Retina (tissue), 1 donor: Measurements from ENCODE around the gene FHIT.
"Not testable (repeated sequence)": the region's sequence is repeated elsewhere in the genome, so short reads cannot be mapped to it uniquely, and the experiment has no call there.

ENCODE experiments used
- DNase-seq: peaks from one replicate; pipeline ENCODE4 v3.0.0-alpha.2; 2016

FHIT gene

DNA sequence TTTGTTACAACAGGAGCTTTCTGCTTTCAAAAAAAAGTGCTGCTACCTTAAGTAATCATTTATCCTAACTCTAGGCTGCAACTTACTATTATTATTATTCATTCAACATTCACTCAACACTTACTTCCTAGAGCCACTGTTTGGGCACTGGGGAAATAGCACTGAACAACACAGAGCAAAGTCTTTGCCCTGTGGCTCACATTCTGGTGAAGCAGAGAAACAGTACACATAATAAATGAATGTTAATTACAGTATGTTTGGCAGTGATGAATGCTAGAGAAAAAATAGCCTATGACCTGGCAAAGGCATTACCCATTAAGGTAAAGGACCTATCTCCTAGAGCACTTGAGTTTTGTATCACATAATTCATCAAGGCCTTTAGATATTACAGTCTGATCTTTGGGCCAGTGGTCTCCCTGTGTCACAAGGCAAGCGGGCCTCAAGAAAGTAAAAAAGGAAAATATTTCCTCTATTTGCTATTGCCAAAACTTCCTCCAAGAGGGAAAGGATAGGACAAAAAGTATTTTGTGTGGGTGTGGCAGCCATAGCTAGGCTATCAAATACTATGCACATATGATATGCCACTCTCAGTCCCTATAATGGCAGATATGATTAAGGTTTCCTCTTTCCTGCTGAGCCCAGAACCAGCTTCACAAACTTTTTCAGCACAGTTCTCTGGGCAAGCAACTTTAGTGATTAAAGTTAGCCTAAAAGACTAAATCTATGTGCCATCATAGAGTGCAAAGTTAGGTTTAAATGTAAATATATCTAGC, 142.8 kb downstream of the FHIT start:
- no peak for DNase-seq

DNA sequence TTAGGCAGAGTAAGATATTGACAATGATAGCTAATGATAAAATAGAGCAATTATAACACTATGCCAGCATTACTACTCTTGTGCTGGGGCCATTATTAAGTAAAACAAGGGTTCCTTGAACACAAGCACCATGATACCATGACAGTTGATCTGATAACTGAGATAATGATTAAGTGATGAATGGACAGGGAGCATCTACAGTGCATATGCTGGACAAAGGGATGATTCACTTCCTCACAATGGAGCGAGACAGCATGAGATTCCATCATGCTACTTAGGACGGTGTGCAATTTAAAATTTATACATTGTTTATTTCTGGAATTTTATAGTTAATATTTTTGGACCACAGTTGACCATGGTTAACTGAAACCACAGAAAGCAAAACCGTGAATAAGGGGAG, 156.6 kb downstream of the FHIT start:
- DNase-seq = no peak

DNA sequence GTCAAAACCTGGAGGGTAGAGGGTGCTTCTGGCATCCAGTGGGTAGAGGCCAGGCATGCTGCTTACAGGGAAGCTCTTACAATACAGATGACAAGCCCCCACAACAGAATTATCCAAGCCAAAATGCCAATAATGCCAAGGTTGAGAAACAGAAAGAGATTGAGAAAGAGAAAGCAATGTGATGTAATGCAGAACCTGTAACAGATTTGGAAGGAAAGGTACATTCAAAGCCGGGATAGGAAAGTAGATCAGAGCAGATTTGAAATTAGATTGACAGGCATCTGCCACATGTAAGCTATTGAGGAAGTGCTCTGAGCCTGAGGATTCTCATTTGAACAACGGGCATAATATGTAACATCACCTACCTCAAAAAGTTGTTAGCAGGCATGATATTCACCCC, 157.9 kb downstream of the FHIT start:
- no peak for DNase-seq

DNA sequence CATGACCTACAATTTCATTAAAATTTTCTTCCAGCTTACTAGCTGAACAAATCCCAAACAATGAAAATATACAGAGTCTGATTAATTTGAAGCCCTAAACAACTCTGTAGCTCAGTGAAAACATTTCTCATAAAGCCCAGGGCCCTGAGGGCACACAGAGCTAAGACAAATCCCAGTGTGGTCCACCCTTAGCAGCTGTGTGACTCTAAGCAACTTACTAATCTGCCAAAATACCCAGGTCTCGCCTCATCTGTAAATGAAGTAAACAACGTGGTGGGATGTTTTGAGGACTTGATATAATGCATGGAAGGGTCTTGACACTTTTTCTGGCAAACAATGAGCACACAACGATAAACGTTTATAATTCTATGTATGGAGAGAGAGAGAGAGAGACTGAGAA, 158.4 kb downstream of the FHIT start:
- no peak for DNase-seq

DNA sequence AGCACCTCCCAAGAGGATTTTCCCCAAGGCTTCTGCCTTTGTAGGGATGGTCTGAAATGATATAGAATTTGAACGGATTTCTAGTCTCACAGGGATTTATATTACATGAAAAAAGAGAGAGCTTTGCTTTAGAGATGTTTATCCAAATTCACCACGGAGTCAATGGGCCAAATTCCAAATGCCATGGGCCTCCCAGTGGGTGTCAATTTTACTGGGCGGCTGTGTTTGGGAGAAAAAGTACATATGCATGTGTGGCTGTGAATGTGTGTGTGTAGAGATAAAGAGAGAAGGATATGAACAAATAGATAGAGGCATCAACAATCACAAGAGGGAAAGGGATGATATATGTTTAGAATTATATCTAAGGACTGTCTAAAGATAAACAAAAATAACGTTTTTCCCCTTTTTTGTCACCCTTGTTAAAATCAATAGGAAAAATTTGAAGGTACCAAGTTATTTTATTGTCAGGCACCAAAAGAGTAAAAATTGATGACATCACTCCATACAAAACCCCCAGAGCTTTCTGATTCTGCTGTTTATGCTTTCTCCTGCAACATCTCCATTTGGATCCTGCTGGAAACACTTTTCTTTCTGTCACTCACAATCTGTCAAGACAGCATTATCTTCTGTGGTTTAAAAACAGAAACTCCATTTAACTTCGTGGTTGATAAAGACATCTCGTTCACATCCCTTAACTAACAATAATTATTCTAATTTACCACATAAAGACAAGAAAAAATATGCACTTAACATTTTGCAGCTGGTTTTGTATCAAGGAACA, 160.7 kb downstream of the FHIT start:
- no peak for DNase-seq

DNA sequence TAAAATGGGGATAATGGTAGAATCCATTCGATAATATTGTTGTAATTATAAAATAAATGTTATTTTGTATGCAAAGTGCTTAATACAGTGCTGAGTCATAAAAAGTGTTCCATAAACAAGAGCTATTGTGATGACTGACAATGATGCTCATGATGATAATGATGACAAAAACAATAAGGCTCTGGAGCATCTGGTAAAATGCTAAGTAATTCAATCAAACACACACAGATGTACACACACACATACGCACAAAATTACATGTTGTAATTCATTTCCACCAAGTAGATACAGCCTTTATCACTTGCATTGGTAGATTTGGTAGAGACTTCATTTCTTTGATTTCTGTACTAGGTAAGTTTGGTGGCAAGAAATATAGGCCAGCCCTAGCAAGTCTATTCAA, 163.8 kb downstream of the FHIT start:
- no peak for DNase-seq

DNA sequence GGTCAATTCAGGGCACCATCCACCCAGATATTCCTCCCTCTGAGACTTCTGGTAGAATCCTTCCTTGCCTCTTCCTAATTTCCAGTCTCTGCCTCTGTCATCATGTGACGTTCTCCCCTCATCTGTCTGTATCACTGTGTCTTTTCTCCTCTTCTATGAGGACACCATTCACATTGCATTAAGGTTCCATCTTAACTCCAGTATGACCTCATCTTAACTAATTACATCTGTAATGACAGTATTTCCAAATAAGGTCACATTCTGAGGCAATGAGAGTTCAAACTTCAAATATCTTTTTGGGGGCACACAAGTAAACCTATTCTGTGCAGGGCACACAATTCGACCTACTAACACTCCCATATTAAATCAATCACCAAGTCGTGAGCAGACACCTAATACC, 169.7 kb downstream of the FHIT start:
- DNase-seq = no peak

DNA sequence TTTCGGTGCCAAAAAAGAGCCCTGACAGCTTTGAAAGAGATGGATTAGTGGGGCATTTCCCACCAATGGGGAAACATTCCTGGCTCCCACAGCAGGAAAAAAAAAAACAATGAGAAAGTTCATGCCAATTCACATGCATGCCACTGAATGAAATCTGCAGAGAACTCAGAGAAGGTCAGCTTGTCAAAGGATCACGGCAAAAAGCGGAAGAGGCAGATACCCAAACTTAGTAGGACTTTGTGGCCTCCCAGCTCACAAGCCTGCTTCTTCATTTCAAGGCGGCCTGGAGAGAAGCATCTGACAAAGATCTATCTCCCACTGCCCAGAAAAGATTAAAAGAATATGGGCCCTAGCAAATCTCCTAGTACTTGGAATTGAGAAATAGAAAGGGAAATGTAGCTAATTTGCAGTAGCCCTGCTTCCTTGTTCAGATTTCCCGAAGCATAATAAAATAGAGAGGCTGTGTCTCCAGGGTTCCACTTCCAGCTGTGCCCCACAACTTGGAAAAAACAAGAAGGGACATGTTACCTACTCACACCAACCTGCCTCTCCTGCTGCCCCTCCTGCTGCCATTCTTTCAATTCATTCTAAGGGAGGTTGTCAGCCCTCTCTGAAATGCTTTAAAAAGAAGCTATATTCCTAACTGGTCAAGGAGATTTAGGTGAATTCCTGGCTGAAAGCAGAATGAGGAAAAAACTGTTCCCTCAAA, 170.4 kb downstream of the FHIT start:
- peak; percentile 68 for DNase-seq

DNA sequence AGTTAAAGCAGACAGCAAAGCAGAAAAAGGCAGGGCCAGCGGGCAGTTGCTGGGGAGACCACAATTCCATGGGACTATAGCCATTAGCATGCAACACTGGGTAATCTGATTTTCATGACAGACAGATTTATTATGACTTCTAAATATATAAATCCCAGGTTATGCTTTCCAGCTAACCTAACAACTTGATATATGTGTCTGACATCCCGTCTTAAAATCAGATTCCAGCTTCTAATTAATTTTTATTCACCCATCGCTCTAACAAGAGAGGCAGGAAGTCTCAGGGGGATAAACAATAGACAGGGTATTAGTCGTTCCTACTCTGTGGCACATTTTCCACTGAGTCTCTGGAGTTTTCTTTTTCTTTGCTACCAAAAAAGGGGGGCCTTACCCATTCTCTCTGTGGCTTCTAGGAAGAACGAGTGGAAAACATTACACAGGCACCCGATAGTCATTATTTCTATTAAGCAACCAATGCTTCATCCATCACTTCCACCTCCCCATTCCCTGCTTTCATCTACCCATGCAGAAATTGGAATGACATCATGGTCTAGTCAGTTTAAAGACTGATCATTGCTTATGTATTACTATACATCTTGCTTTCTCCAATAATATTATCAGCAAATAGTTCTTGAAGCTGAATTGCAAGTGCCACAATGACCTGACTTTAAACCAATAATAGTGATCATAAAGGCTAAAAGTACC, 173.1 kb downstream of the FHIT start:
- DNase-seq = peak; percentile 59

DNA sequence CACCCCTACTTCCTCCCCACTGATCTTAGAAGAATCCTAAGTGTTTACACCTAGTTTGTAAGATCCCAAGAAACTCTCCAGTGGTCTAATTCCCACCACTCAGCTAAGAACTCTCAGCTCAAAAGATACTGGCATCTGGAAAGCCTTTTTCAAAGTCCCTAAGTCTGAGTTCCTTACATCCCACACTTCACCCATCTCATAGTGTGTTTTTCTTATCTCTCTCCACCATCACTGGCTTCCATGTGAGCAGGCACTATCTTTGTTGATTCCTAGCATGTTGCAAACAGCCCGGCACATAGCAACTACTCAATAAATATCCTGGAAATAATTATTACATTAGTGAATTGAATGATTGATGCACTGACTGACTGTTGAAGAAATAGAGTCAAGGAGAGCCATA, 173.7 kb downstream of the FHIT start:
- no peak for DNase-seq

DNA sequence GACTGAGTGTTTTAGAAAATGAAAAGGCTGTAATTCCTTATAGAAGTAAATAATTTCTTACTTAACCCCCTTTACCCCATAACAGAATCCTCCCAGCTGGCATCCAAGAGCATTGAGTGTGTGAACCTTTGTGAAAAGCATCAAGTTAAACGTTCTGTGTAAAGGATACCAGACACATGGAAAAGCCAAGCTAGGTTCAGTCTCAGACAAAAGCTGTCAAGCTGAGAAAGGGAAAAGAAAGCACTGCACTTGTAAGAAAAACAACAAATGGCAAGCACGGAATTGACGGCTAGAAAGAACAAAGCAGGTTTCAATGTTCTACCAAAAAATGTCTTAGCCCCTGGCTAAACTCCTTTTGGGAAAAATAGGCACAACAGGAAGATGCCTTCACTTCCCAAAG, 176.5 kb downstream of the FHIT start:
- no peak for DNase-seq

DNA sequence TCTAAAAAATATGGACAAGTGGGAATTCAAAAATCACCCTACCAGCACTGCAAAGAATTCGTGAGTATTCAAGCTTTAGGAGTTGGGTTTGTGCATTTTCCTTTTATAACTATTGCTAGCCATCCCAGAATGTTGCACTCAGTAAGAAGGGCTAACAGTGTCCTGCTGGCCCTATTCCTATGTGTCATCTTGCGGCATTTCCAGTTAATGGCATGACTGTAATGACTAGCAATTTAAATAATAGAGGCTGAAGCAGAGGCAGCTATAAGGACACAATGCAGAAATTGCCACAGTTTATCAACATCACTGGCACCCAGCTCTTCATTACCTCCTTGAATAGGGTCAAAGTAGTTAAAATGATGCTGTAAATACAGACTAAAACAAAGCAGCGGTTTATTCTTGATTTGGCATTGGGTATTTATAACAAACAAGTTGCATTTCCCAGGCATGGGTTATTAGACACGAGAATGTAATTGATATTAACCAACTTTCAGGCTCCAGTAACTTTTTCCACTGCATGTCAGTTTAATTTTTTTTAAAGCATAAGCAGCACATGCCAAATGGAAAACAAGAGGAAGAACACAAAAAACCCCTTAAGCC, 177.6 kb downstream of the FHIT start:
- DNase-seq = peak; percentile 59

DNA sequence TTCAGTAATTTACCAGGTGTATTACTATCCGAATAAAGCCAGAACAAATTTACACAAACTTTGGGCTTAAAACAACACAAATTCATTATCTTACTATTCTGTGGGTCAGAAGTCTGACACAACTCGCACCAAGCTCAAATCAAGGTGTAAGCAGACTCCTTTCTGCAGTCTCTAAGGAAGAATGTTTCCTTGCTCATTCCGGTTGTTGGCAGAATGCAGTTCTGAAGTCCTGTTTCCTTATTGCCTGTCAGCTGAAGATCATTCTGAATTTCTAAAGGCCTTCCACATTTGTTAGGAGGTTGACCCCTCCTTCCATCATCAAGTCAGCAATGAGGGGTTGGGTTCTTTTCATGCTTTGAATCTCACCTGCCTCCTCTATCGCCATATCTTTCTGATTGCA, 183.2 kb downstream of the FHIT start:
- DNase-seq = no peak

DNA sequence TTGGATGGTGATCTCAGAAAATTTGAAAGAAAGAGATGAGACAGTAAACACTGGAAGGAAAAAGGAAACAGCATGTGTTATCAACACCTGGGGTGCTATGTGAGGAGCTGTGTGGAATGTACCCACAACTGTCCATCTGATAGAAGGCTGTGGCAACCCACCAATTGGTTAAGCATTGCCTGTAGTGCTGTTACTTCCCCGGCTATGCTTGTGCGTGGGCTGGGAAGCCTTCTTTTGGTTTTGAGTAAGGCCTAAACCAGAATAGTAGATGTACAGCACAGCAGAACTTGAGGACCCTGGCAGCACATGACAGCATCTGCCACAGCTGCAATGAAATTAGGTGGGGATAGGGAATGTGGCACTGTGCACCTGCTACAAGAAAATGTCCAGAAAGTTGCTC, 184.5 kb downstream of the FHIT start:
- no peak for DNase-seq

DNA sequence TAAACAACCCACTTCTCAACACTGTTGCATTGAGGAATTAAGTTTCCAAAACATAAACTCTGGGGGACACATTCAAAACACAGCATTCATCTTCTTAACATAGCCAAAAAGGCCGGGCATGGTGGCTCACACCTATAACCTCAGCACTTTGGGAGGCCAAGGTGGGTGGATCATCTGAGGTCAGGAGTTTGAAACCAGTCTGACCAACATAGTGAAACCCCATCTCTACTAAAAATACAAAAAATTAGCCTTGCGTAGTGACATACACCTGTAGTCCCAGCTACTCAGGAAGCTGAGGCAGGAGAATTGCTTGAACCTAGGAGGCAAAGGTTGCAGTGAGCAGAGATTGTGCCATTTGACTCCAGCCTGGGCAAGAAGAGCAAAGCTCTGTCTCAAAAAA, 185.0 kb downstream of the FHIT start:
- DNase-seq = not testable (repeated sequence)

DNA sequence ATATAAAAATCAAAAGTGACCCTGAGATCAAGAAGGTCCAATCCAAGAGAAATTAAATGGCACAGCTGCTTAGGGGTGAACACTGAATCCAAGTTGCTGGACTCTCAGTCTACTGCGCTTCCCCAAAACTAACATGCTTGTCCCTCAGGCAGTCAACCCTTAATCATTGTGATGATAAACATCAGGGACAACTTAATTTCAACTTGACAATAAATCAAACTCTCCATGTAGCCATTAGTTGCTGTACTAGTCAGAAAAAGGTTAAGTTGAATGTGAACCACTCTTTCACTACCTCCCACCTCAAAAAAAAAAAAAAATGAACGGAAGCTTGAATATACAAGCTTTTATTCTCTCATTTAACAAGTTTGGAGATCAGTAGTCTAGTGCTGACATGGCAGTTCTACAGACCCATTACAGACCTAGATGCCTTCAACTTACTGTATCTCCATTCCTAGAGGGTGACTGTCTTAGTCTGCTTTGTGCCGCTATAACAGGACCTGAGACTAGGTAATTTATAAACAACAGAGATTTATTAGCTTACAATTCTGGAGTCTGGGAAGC, 185.7 kb downstream of the FHIT start:
- DNase-seq = no peak

DNA sequence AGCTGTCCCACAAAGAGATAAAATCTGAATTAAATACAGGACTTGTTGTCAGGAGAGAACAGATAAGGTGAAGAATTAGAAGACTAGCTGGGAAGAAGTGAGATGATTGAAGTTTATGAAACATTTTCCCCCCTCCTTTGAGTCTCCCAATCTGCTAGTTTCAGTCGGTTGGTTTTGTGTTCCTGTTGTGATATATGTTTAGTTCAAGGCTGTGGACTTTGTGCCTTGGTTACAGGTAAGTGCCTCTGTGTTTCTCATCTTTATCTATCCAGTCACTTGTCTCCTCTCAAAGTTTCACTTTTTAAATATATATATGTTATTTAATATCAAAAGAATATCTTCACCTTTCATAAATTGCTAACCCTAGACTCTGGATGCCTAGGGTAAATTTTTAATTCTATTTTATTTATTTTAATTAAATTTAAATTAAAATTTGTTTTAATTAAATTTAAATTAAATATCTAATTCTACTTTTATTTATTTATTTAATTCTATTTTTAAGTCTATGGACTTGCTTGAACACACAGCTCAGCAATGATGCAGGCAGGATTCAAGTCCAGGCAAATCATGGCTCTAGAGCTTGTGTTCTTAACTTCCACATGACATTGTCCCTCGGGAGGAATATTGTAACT, 190.0 kb downstream of the FHIT start:
- DNase-seq = no peak

DNA sequence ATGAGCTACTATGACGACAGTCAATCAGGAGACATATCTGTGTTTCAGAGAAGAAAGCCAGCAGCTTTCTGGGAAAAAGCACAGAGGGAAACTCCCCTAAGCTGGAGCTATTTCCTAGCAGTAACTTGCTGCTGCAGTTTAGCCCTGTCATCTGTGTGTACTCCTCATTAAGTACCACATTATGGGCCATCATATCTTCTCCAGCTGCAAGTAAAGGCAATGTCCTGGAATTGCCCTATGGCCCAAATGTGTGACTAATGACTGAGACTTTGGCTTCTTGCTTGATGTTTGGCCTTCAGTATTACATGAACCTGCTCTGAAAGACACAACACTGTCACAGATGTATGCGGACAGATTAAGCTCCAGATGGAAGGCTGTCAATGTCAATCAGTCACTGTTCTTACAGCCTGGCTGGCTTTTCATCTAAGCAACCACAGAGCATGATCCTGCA, 190.8 kb downstream of the FHIT start:
- peak; percentile 75 for DNase-seq

DNA sequence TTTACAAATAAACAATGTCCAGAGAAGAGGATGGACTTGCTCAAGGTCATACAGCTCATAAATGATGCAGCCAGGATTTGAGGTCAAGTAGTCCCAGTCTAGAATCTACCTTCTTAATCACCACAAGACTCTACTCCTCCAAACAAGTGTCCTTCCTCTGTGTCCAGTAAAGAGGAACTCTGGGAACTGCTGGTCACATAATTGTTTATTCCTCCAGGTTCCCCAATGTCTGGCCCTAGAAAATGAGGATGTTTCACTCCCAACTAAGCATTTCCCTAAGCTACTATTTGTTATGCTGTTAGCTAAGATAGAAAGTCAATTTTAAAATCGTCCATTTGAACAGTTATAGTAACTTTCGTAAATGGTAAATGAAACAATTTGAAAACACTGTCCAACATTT, 192.4 kb downstream of the FHIT start:
- DNase-seq = no peak

DNA sequence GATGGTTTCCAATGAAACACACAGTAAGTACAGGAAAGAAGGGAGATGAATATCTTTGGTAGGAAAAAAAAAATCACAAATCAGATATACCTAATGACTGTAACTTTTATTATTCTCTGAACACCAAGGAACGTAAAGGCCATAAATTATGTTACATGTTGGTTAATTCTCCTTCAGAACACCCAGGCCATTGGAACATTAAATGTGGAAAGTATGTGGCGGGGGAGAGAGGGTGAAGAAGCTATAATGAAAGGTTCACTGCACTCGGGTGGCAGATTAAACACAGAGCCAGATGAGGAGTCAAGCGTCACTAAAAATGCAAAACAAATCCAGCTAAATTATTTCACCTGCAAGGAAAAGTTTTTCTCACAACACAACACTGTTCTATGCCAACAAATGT, 193.8 kb downstream of the FHIT start:
- no peak for DNase-seq

DNA sequence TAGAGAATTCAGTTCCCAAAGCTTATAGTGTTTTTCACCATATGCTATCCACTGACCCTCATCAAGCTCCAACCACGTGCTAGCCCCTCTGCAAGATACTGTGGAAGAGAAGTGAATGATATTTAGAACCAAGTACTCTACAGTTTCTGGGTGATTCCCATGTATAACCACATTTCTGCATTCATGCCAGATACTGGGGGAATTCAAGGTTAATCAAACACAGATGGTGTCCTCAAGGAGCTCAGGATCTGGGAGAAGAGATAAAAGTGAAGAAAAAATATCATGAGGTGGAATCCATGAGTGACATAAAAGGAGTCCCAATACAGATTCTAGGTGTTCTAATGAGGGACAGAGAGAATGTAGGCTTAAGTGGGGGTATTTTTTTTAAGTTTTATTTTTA, 195.8 kb downstream of the FHIT start:
- no peak for DNase-seq
